ENCODE measurements around the gene RBM15.

RBM15 gene

GRCh38 chr1:110384581-110385321 is 45.6 kb downstream of the RBM15 start:
- no peaks in the 10 kb centered on the region for H3K27me3 ChIP-seq (ENCODE audit: control insufficient read depth, insufficient read depth, low read length)
- no peaks in the 10 kb centered on the region for H3K9me3 ChIP-seq (ENCODE audit: control insufficient read depth, insufficient read depth, low read length)
- H3K36me3 ChIP-seq (ENCODE audit: control insufficient read depth, insufficient read depth, low read length), result no peaks in the 10 kb centered on the region
- no peak overlapping the region for H3K4me3 ChIP-seq (ENCODE audit: low read length)
- WGBS (ENCODE audit: insufficient coverage, insufficient read length), result no CpG with 5 or more reads among the region's 19 CpGs
- no peak for DNase-seq (ENCODE audit: low read depth, low spot score)
- no peaks in the 10 kb centered on the region for H3K4me1 ChIP-seq (ENCODE audit: control insufficient read depth, insufficient read depth, low read length)
- H3K27ac ChIP-seq (ENCODE audit: low read length), result no peak overlapping the region

GRCh38 chr1:110385369-110385768 is 46.2 kb downstream of the RBM15 start:
- H3K27ac ChIP-seq (ENCODE audit: low read length), result no peak overlapping the region
- no peaks in the 10 kb centered on the region for H3K9me3 ChIP-seq (ENCODE audit: control insufficient read depth, insufficient read depth, low read length)
- no peaks in the 10 kb centered on the region for H3K36me3 ChIP-seq (ENCODE audit: control insufficient read depth, insufficient read depth, low read length)
- WGBS (ENCODE audit: insufficient coverage, insufficient read length), result no CpG with 5 or more reads among the region's 1 CpG
- H3K27me3 ChIP-seq (ENCODE audit: control insufficient read depth, insufficient read depth, low read length), result no peaks in the 10 kb centered on the region
- DNase-seq (ENCODE audit: low read depth, low spot score), result no peak
- no peaks in the 10 kb centered on the region for H3K4me1 ChIP-seq (ENCODE audit: control insufficient read depth, insufficient read depth, low read length)
- no peak overlapping the region for H3K4me3 ChIP-seq (ENCODE audit: low read length)

GRCh38 chr1:110387048-110387754 is 48.0 kb downstream of the RBM15 start:
- Histone ChIP-seq H3K4me1 (ENCODE audit: control insufficient read depth, insufficient read depth, low read length) (0 out of 2 replicates have a peak, but pooled peaks cover 2% of the 10 kb centered on the region), H3K27me3 (ENCODE audit: control insufficient read depth, insufficient read depth, low read length) (no peaks in the 10 kb centered on the region), H3K27ac (ENCODE audit: low read length) (no peak overlapping the region), H3K4me3 (ENCODE audit: low read length) (no peak overlapping the region), H3K36me3 (ENCODE audit: control insufficient read depth, insufficient read depth, low read length) (no peaks in the 10 kb centered on the region), H3K9me3 (ENCODE audit: control insufficient read depth, insufficient read depth, low read length) (no peaks in the 10 kb centered on the region)
- DNase-seq (ENCODE audit: low read depth, low spot score), result no peak
- no CpG with 5 or more reads among the region's 1 CpG for WGBS (ENCODE audit: insufficient coverage, insufficient read length)

- Histone ChIP-seq H3K4me3 (ENCODE audit: low read length) (no peak overlapping the region), H3K4me1 (ENCODE audit: control insufficient read depth, insufficient read depth, low read length) (0 out of 2 replicates have a peak, but pooled peaks cover 2% of the 10 kb centered on the region), H3K36me3 (ENCODE audit: control insufficient read depth, insufficient read depth, low read length) (no peaks in the 10 kb centered on the region), H3K27ac (ENCODE audit: low read length) (no peak overlapping the region), H3K27me3 (ENCODE audit: control insufficient read depth, insufficient read depth, low read length) (no peaks in the 10 kb centered on the region), H3K9me3 (ENCODE audit: control insufficient read depth, insufficient read depth, low read length) (no peaks in the 10 kb centered on the region)
- DNase-seq (ENCODE audit: low read depth, low spot score), result no peak
- no CpG with 5 or more reads among the region's 6 CpGs for WGBS (ENCODE audit: insufficient coverage, insufficient read length)
Observed at GRCh38 chr1:110390096-110390495, 50.9 kb downstream of the RBM15 start.

- no CpG with 5 or more reads among the region's 8 CpGs for WGBS (ENCODE audit: insufficient coverage, insufficient read length)
- no peak for DNase-seq (ENCODE audit: low read depth, low spot score)
- no peaks in the 10 kb centered on the region for H3K27me3 ChIP-seq (ENCODE audit: control insufficient read depth, insufficient read depth, low read length)
- no peaks in the 10 kb centered on the region for H3K9me3 ChIP-seq (ENCODE audit: control insufficient read depth, insufficient read depth, low read length)
- H3K4me3 ChIP-seq (ENCODE audit: low read length), result no peak within 1 kb of the TSS
- H3K36me3 ChIP-seq (ENCODE audit: control insufficient read depth, insufficient read depth, low read length), result no peaks in the 10 kb centered on the region
- 0 out of 2 replicates have a peak, but pooled peaks cover 2% of the 10 kb centered on the region for H3K4me1 ChIP-seq (ENCODE audit: control insufficient read depth, insufficient read depth, low read length)
- H3K27ac ChIP-seq (ENCODE audit: low read length), result no peak within 1 kb of the TSS
Observed at GRCh38 chr1:110390692-110391245, 51.6 kb downstream of the RBM15 start, which contains the start of gene SLC16A4. TSS of gene SLC16A4 (minus strand) at chr1:110391026. CDS start at chr1:110389323, 1,703 bp downstream.

- H3K27me3 ChIP-seq (ENCODE audit: control insufficient read depth, insufficient read depth, low read length), result no peaks in the 10 kb centered on the region
- no peak overlapping the region for H3K4me3 ChIP-seq (ENCODE audit: low read length)
- H3K27ac ChIP-seq (ENCODE audit: low read length), result no peak overlapping the region
- H3K9me3 ChIP-seq (ENCODE audit: control insufficient read depth, insufficient read depth, low read length), result no peaks in the 10 kb centered on the region
- no peak for DNase-seq (ENCODE audit: low read depth, low spot score)
- no CpG with 5 or more reads among the region's 2 CpGs for WGBS (ENCODE audit: insufficient coverage, insufficient read length)
- 0 out of 2 replicates have a peak, but pooled peaks cover 2% of the 10 kb centered on the region for H3K4me1 ChIP-seq (ENCODE audit: control insufficient read depth, insufficient read depth, low read length)
- peaks cover 4% of the 10 kb centered on the region; the same call in 1 of the 2 replicates for H3K36me3 ChIP-seq (ENCODE audit: control insufficient read depth, insufficient read depth, low read length)
Observed at GRCh38 chr1:110393286-110393685, 54.1 kb downstream of the RBM15 start.

GRCh38 chr1:110393691-110394492 is 54.7 kb downstream of the RBM15 start:
- Histone ChIP-seq H3K9me3 (ENCODE audit: control insufficient read depth, insufficient read depth, low read length) (no peaks in the 10 kb centered on the region), H3K27ac (ENCODE audit: low read length) (no peak overlapping the region), H3K27me3 (ENCODE audit: control insufficient read depth, insufficient read depth, low read length) (no peaks in the 10 kb centered on the region), H3K4me3 (ENCODE audit: low read length) (no peak overlapping the region), H3K36me3 (ENCODE audit: control insufficient read depth, insufficient read depth, low read length) (peaks cover 4% of the 10 kb centered on the region; the same call in 1 of the 2 replicates), H3K4me1 (ENCODE audit: control insufficient read depth, insufficient read depth, low read length) (0 out of 2 replicates have a peak, but pooled peaks cover 2% of the 10 kb centered on the region)
- DNase-seq (ENCODE audit: low read depth, low spot score), result no peak
- WGBS (ENCODE audit: insufficient coverage, insufficient read length), result no CpG with 5 or more reads among the region's 3 CpGs

GRCh38 chr1:110394493-110394820 is 55.3 kb downstream of the RBM15 start:
- H3K27me3 ChIP-seq (ENCODE audit: control insufficient read depth, insufficient read depth, low read length), result no peaks in the 10 kb centered on the region
- H3K9me3 ChIP-seq (ENCODE audit: control insufficient read depth, insufficient read depth, low read length), result no peaks in the 10 kb centered on the region
- H3K36me3 ChIP-seq (ENCODE audit: control insufficient read depth, insufficient read depth, low read length), result peaks cover 4% of the 10 kb centered on the region; the same call in 1 of the 2 replicates
- H3K4me3 ChIP-seq (ENCODE audit: low read length), result no peak overlapping the region
- H3K4me1 ChIP-seq (ENCODE audit: control insufficient read depth, insufficient read depth, low read length), result 0 out of 2 replicates have a peak, but pooled peaks cover 2% of the 10 kb centered on the region
- DNase-seq (ENCODE audit: low read depth, low spot score), result no peak
- no CpG with 5 or more reads among the region's 3 CpGs for WGBS (ENCODE audit: insufficient coverage, insufficient read length)
- no peak overlapping the region for H3K27ac ChIP-seq (ENCODE audit: low read length)

All from iPS DF 6.9 (cell line).